Measurements from ENCODE around the gene CACNG4. TPM values are rescaled to one million over a fixed set of nuclear protein-coding genes. Genes with fewer than 3 reads are reported as not detected.

The CACNG4 gene
- total RNA-seq, 1 donor from 2014 or later = not detected

- no peak for DNase-seq (ENCODE audit: low read depth in 2 of 2)
These were observed 20.0 kb upstream of the CACNG4 start for GRCh38 chr17:66944351-66945146.

- DNase-seq (ENCODE audit: low read depth in 2 of 2) = no peak
These were observed 19.2 kb upstream of the CACNG4 start for GRCh38 chr17:66945147-66945835.

GRCh38 chr17:66946251-66946650 lies 18.3 kb upstream of the CACNG4 start:
- no peak for DNase-seq (ENCODE audit: low read depth in 2 of 2)

GRCh38 chr17:66947311-66947710 lies 17.2 kb upstream of the CACNG4 start:
- DNase-seq (ENCODE audit: low read depth in 2 of 2) = no peak

GRCh38 chr17:66948061-66948750 lies 16.3 kb upstream of the CACNG4 start:
- DNase-seq (ENCODE audit: low read depth in 2 of 2) = no peak

GRCh38 chr17:66949501-66949900 lies 15.0 kb upstream of the CACNG4 start:
- DNase-seq (ENCODE audit: low read depth in 2 of 2) = no peak

- no peak for DNase-seq (ENCODE audit: low read depth in 2 of 2)
These were observed 14.2 kb upstream of the CACNG4 start for GRCh38 chr17:66950325-66950724.

- no peak for DNase-seq (ENCODE audit: low read depth in 2 of 2)
These were observed 13.5 kb upstream of the CACNG4 start for GRCh38 chr17:66950886-66951604.

GRCh38 chr17:66951605-66951953 lies 12.9 kb upstream of the CACNG4 start:
- DNase-seq (ENCODE audit: low read depth in 2 of 2) = no peak

- peak; percentile 28 to 59 for DNase-seq (ENCODE audit: low read depth in 2 of 2)
These were observed 12.4 kb upstream of the CACNG4 start for GRCh38 chr17:66952031-66952524.

GRCh38 chr17:66952681-66953629 lies 11.6 kb upstream of the CACNG4 start:
- no peak for DNase-seq (ENCODE audit: low read depth in 2 of 2)

- DNase-seq (ENCODE audit: low read depth in 2 of 2) = no peak
These were observed 10.9 kb upstream of the CACNG4 start for GRCh38 chr17:66953630-66954020.

GRCh38 chr17:66954632-66955031 lies 9.9 kb upstream of the CACNG4 start:
- no peak for DNase-seq (ENCODE audit: low read depth in 2 of 2)

- DNase-seq (ENCODE audit: low read depth in 2 of 2) = no peak
These were observed 8.7 kb upstream of the CACNG4 start for GRCh38 chr17:66955821-66956220.

GRCh38 chr17:66956941-66957340 lies 7.6 kb upstream of the CACNG4 start:
- DNase-seq (ENCODE audit: low read depth in 2 of 2) = no peak

- DNase-seq (ENCODE audit: low read depth in 2 of 2) = no peak
These were observed 7.2 kb upstream of the CACNG4 start for GRCh38 chr17:66957343-66957742.

- DNase-seq (ENCODE audit: low read depth in 2 of 2) = peak; percentile 15 to 19
These were observed 6.4 kb upstream of the CACNG4 start for GRCh38 chr17:66957951-66958579.

GRCh38 chr17:66959641-66960375 lies 4.7 kb upstream of the CACNG4 start:
- no peak for DNase-seq (ENCODE audit: low read depth in 2 of 2)

- no peak for DNase-seq (ENCODE audit: low read depth in 2 of 2)
These were observed 3.9 kb upstream of the CACNG4 start for GRCh38 chr17:66960613-66961012.

Data from lung microvascular endothelial cell (primary cell).